WERI-Rb-1 (cell line): ENCODE measurements around the gene TMX4.

Source experiments
- DNase-seq: peaks from one replicate; pipeline ENCODE4 v3.0.0-alpha.2; 2020
- H3K27ac ChIP-seq: fragments of 250-450 bp; sonication (Bioruptor Pico); 2 replicates; pipeline ENCODE4 v1.5.1; 2020; ENCODE audit warnings: mild to moderate bottlenecking, moderate library complexity
- H3K27me3 ChIP-seq: fragments of 250-450 bp; sonication (Bioruptor Pico); 2 replicates; pipeline ENCODE4 v1.5.1; 2021; ENCODE audit warnings: mild to moderate bottlenecking, low read depth, moderate library complexity; ENCODE audit not compliant: insufficient read depth, severe bottlenecking
- H3K36me3 ChIP-seq: fragments of 250-450 bp; sonication (Bioruptor Pico); 2 replicates; pipeline ENCODE4 v1.5.1; 2020; ENCODE audit warnings: mild to moderate bottlenecking, moderate library complexity
- H3K4me3 ChIP-seq: 2 replicates; pipeline ENCODE4 v1.5.1; 2011; ENCODE audit warnings: low read depth, mild to moderate bottlenecking, control low read depth, low read length
- H3K9me3 ChIP-seq: fragments of 250-450 bp; sonication (Bioruptor Pico); 2 replicates; pipeline ENCODE4 v1.5.1; 2021; ENCODE audit warnings: mild to moderate bottlenecking, moderate library complexity; ENCODE audit not compliant: severe bottlenecking
- TF ChIP-seq, protein P1 (sequence below): IDR thresholded peaks from 2 replicates; pipeline ENCODE4 v1.5.1; 2011; ENCODE audit warnings: low read depth, mild to moderate bottlenecking, control low read depth, inconsistent platforms, low read length

Gene TMX4

GRCh38 chr20:8007490-8007889 is 12.1 kb downstream of the TMX4 start:
- Histone ChIP-seq H3K36me3 (peaks cover 14% of the 10 kb centered on the region), H3K9me3 (no peaks in the 10 kb centered on the region), H3K27me3 (no peaks in the 10 kb centered on the region), H3K4me3 (no peak overlapping the region), H3K27ac (no peak overlapping the region)
- no peak for DNase-seq
- TF ChIP-seq, protein P1, sequence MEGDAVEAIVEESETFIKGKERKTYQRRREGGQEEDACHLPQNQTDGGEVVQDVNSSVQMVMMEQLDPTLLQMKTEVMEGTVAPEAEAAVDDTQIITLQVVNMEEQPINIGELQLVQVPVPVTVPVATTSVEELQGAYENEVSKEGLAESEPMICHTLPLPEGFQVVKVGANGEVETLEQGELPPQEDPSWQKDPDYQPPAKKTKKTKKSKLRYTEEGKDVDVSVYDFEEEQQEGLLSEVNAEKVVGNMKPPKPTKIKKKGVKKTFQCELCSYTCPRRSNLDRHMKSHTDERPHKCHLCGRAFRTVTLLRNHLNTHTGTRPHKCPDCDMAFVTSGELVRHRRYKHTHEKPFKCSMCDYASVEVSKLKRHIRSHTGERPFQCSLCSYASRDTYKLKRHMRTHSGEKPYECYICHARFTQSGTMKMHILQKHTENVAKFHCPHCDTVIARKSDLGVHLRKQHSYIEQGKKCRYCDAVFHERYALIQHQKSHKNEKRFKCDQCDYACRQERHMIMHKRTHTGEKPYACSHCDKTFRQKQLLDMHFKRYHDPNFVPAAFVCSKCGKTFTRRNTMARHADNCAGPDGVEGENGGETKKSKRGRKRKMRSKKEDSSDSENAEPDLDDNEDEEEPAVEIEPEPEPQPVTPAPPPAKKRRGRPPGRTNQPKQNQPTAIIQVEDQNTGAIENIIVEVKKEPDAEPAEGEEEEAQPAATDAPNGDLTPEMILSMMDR: no peak

DNA sequence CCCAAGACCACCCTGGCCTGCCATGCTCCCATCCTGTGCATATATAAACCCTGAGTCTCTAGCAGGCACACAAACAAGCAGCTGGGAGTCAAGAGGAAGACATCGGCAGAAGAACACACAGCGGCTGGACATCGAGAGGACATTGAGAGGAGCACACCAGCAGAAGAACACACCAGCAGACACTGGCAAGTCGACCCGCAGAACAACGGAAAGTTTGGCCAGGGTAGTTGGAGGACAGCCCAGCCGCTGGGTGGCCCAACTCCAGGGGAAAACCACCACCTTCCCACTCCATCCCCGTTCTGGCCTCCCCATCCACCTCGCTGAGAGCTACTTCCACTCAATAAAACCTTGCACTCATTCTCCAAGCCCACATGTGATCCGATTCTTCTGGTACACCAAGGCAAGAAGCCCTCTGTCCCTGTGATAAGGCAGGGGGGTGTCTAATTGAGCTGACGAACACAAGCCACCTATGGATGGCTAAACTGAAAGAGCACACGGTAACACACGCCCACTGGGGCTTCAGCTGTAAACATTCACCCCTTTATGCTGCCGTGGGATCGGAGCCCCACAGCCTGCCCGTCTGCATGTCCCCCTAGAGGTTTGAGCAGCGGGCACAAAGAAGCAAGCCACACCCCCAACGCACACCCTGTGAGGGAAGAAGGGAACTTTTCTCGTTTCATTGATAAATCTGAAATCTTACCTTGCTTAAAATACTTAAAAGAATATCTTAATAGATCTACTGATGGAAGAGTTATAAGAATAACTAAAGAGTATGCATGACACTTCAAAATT is 13.8 kb downstream of the TMX4 start:
- peak overlapping the region; percentile 33 for H3K27ac ChIP-seq
- peaks cover 14% of the 10 kb centered on the region for H3K36me3 ChIP-seq
- no peaks in the 10 kb centered on the region for H3K9me3 ChIP-seq
- H3K27me3 ChIP-seq: no peaks in the 10 kb centered on the region
- no peak for DNase-seq
- no peak overlapping the region for H3K4me3 ChIP-seq
- TF ChIP-seq, protein P1: no peak

DNA sequence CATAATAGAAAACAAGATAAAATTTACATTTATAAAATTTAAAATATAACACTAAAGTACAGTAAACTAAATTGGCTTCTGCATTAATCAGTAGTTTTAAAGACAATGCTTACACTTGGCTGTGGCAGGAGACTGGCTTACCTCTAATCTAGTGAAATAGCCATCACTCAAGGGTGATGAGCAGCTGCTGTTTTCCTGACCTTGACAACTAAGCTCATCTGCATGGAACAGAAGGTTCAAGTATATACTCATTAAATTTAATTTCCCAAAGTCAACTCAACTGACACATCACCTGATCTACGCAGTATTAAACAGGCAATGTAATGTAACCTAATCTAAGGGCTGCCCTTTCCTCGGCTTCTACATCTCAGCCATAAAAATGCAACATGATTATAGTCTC is 14.5 kb downstream of the TMX4 start:
- DNase-seq: peak; percentile 48
- Histone ChIP-seq H3K27ac (peak overlapping the region; percentile 63), H3K9me3 (no peaks in the 10 kb centered on the region), H3K4me3 (no peak overlapping the region), H3K27me3 (no peaks in the 10 kb centered on the region), H3K36me3 (peaks cover 13% of the 10 kb centered on the region)
- TF ChIP-seq, protein P1: no peak

GRCh38 chr20:8002056-8002455 is 17.5 kb downstream of the TMX4 start:
- no peak overlapping the region for H3K4me3 ChIP-seq
- TF ChIP-seq, protein P1: no peak
- H3K9me3 ChIP-seq: no peaks in the 10 kb centered on the region
- no peaks in the 10 kb centered on the region for H3K27me3 ChIP-seq
- no peak for DNase-seq
- no peak overlapping the region for H3K27ac ChIP-seq
- peaks cover 19% of the 10 kb centered on the region for H3K36me3 ChIP-seq

GRCh38 chr20:8000796-8001195 is 18.8 kb downstream of the TMX4 start:
- H3K9me3 ChIP-seq: no peaks in the 10 kb centered on the region
- H3K4me3 ChIP-seq: no peak overlapping the region
- no peak for DNase-seq
- TF ChIP-seq, protein P1: no peak
- H3K27me3 ChIP-seq: no peaks in the 10 kb centered on the region
- no peak overlapping the region for H3K27ac ChIP-seq
- H3K36me3 ChIP-seq: peaks cover 30% of the 10 kb centered on the region

- H3K27ac ChIP-seq: no peak overlapping the region
- no peak for DNase-seq
- H3K4me3 ChIP-seq: no peak overlapping the region
- H3K36me3 ChIP-seq: peaks cover 35% of the 10 kb centered on the region
- no peaks in the 10 kb centered on the region for H3K9me3 ChIP-seq
- H3K27me3 ChIP-seq: no peaks in the 10 kb centered on the region
- TF ChIP-seq, protein P1: no peak
These were observed 22.7 kb downstream of the TMX4 start for GRCh38 chr20:7996898-7997297.
